GM19099 (cell line): ENCODE data around the gene CRY2.

Experiments used
- POLR2A ChIP-seq: IDR thresholded peaks from 3 replicates; pipeline ENCODE4 v1.6.1; 2011; ENCODE audit warnings: low read depth; ENCODE audit not compliant: insufficient read length; ENCODE audit errors: extremely low read depth

The CRY2 gene

DNA sequence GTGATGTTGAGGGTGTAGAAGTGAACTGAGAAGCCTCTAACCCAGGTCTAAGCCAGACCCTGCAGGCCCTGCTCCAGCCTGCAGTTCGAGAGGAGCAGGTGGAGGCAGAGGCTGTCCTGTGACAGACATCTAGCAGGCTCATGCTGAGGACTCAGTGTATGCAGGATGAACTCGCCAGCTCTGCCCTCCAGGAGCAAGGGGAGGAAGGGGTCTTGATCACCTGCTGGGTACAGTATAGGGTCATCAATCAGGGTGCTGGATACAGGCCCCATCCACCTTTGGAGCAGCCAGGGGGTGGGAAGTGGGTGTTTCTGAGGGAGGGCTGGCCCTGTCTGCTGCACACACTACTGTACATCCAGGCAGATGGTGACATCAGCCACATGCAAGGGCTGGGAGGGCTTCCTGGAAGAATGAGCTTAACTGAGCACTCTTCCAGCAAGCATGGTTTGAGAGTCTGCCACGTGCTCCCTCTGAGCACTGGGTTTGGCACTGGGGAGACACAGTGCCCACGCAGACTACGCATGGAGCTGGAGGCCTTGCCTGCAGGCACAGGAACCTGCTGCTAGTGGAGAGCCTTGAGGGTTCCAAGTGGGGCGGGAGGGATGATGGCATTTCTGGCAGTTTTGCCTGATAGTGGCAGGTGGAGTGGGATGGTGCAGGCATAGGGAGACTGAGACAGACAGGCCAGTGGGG, 47.4 kb downstream of the CRY2 start:
- TF ChIP-seq POLR2A: no peak

DNA sequence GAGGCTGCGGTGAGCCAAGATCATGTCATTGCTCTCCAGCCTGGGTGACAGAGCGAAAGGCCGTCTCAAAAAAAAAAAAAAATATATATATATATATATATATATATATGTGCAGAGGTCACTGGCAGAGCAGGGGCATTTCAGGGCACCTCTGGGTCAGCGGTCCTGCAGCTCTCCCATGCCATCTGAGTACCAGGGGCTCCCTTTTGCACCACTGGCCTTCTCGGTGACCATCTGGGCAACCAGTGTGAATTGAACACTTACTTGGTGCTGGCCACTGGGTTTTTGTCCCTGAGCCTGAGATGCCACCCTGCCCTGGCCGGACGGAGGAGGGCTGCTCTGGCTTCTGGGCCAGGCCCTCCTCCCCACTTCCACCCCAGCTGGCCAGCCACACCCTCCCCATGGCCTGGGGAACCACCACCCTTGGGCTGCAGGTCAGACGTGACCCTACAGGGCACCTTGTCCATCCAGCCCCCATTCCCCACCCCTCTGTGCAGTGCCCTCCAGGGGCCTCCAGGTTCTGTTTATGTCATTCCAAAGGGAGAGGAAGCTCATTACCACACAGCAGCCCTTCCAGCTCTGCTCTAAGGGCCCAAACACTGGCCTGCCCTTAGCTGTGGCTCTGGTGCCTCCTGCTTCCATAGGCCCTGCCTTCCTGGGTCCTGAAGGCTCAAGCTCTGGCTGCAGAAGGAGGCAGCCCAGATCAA, 48.4 kb downstream of the CRY2 start:
- TF ChIP-seq POLR2A: no peak

DNA sequence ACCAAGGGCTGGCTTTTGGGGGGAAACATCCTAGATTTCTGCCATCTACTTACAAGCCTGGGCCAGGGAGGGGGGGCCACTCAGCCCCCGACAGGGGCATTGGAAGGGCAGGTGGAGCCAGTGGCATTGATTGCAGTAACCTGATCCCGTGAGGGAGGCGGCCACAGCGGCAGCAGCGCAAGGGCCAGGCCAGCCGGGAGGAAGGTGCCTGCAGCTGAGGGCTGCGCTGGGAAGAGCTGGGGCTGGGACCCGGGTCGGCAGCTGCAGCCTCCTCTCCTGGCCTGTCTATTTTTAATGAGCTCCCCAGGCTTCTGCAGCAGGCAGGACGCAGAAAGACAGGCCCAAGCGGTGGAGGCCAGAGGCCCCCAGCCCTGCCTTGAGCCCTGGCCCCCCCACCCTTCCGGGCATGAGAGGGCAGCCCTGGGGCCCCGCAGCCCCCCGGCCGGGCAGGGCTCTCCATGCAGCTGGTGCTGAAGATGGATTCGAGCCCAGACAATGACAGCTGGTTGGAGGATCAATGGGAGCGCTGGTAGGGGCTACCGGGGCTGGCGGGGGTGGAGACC, 49.2 kb downstream of the CRY2 start:
- no peak for TF ChIP-seq POLR2A

DNA sequence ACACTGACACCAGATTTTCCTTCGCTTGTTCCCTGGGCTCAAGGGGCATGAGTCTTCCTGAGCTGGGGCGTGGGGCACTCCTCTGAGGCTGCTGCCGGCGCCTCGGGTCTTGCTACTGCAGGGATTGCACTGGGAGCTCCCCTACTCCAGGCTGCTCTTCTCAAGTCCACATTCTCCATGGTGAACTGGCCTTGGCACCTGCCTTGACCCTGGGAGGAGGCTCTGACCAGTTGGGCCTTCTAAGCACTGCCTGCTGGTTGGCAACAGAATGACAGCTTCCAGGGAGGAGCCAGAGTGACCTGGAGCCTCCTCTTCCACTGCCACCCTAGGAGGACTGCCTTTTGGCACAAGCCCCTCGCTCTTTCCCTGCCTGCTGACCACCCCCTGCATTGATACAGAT, 50.3 kb downstream of the CRY2 start:
- TF ChIP-seq POLR2A: no peak

DNA sequence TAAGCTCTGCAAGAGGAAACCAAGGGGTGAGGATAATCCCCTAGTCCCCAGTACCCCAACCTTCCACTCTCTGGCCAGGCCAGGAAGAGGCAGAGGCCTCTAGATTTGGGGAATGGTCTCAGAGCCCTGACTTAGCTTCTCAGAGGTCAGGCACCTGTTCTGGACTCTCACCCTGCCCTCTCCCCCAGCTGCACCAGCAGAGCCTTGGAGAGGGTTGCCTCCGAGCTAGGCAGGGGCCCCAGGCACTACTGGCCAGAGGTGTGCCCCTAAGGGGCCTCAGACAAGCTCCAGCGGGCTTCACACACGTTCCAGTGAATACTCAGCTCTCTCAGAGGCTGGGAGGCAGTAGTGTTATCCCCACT, 51.8 kb downstream of the CRY2 start:
- no peak for TF ChIP-seq POLR2A

DNA sequence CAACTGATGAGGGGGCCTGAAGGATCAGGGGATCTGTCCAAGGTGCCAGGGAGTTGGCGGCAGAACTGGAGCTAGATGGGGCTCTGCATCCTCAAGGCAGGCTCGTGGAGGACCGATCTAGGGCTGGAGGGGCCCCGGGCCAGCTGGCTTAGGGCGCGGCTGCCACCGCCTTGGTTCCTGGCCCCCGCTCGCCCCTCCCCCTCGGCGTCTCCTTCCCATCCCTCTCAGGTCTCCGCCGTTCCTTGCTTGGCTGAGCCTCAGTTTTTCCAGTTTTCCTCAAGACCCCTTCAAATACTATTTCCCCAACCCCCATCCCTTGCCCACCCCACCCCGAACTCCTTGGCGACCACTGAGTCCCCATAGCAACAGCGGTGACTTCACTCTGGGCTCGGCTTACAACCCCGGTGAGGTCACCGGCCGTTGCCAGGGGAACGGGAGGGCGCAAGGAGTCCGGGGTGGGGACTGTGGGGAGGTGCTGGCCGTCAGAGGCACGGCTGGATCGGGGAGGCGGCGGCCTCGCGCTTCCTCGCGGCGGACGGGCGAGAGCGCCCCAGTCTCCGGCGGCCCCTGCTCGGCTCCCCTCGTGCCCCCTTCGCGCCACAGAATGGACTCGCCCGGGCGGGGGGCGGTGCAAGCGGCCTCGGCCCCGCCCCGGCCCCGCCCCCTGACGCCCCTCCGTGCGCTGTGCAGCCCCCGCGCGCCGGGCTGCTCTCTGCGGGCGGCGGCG, 52.3 kb downstream of the CRY2 start:
- TF ChIP-seq POLR2A: no peak

DNA sequence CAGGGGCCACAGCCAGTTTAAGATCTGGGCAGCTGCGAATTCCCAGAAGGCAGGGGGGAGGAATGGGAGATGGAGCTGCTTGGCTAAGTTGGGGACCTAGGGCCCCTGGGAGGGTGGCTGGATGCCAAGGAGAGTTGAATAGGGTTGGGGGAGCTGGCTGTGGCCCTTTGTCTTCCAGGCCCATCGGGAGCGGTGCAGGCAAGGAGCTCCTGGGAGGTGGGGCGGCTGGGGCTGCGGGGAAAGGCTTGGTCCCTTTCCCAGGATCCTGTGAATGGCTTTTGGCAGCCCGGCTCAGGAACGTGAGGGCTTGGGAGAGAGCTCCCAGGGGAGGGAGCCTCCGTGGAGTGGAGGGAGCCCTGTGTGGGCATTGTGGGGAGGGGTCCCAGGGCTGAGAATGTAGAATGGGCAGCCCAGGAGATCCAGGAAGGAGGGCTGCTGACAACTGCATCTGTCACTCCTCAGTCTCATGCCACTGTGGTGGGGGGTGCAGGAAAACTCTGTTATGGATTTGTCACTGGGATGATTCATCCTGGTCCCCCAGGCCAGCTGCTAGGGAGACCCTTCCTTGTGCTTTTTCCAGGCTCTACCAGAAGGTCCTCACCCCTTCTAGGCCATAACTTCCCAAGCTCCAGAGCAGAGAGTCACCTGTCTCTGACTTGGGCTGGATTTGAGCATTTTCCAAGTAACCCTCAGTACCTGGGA, 53.8 kb downstream of the CRY2 start:
- no peak for TF ChIP-seq POLR2A

DNA sequence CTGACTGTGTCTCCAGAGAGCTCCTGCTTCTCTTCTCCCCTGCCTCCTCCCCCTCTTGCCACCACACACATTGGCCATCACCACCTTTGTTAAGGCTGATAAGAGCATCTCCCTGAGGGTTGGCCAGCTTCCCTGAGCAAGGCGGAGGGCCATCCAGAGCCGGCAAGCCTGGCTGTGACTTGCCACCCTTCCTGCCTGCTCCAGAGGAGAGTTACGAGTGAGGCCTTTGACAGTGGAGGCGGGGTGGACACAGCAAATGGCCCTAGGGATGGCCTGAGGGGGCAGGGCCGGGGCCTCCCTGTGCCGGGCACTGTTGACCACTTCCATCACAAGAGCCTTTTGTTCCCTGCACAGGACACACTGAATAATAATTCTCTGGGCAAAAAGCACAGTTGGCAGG, 54.4 kb downstream of the CRY2 start:
- no peak for TF ChIP-seq POLR2A

DNA sequence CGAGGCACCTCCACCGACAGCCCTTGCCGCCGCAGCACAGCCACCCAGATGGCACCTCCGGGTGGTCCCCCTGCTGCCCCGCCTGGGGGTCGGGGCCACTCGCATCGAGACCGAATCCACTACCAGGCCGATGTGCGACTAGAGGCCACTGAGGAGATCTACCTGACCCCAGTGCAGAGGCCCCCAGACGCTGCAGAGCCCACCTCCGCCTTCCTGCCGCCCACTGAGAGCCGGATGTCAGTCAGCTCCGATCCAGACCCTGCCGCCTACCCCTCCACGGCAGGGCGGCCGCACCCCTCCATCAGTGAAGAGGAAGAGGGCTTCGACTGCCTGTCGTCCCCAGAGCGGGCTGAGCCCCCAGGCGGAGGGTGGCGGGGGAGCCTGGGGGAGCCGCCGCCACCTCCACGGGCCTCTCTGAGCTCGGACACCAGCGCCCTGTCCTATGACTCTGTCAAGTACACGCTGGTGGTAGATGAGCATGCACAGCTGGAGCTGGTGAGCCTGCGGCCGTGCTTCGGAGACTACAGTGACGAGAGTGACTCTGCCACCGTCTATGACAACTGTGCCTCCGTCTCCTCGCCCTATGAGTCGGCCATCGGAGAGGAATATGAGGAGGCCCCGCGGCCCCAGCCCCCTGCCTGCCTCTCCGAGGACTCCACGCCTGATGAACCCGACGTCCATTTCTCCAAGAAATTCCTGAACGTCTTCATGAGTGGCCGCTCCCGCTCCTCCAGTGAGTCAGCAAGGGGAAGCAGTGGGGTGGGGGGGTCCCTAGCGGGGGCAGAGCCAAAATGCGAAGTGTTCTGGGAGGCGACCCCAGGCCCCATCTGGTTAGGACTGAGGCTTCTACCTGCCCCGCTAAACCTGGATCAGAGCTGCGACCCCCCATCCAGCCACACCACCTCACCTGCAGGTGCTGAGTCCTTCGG, 55.4 kb downstream of the CRY2 start:
- no peak for TF ChIP-seq POLR2A

DNA sequence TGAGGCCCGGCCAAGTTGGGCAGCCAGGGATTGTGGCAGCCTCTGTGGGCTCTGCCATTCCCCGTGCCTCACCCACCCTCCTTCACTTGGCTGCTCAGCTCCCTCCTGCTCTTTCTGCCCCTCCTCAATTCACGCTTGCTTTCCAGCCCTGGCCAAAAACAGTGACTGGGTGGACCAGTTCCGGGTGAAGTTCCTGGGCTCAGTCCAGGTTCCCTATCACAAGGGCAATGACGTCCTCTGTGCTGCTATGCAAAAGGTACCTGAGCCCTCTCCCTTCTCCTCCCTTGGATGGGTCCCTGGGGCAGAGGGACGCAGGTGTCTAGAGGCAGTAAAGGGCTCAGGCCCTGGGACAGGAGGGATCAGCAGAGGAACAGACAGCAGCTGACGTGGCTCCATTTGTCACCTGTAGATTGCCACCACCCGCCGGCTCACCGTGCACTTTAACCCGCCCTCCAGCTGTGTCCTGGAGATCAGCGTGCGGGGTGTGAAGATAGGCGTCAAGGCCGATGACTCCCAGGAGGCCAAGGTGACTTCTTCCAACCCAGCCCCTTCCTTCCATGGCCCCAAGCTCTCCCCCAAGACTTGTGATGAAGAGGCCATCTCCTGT, 57.1 kb downstream of the CRY2 start:
- TF ChIP-seq POLR2A: no peak

DNA sequence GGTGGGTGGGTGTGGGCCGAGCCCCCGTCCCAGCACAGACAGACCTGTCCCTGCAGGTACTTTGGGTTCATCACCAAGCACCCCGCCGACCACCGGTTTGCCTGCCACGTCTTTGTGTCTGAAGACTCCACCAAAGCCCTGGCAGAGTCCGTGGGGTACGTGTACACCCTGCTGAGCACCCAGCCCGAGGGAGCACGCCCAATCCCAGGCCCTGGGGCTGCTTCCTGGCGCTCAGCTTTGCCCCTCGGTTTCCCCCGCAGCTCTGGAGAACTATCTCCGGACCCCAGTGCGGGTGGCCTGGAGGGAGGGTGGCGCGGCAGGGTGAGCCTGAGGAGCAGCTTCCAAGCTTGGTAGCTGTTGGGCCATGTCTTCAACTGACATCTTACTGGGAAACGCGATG, 57.8 kb downstream of the CRY2 start:
- TF ChIP-seq POLR2A: no peak

DNA sequence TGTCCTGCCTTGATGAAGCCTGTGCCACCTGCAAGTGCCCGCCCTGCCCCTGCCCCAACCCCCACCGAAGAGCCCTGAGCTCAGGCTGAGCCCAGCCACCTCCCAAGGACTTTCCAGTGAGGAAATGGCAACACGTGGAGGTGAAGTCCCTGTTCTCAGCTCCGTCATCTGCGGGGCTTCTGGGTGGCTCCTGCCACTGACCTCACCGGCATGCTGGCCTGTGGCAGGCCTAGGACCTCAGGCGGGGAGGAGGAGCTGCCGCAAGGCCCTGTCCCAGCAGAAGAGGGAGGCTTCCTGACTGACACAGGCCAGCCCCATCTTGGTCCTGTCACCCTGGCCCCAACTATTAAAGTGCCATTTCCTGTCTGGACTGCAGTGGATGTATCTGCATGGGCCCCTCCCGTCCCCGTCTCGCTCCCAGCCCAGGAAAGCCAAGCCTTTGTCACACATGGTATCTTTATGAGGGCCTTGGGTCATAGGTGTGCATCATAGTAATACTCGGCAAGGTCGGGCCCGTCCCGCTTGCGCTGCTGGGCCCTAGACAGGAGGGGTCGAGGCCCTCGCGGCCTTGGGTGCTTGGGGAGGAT, 58.9 kb downstream of the CRY2 start:
- TF ChIP-seq POLR2A: no peak

DNA sequence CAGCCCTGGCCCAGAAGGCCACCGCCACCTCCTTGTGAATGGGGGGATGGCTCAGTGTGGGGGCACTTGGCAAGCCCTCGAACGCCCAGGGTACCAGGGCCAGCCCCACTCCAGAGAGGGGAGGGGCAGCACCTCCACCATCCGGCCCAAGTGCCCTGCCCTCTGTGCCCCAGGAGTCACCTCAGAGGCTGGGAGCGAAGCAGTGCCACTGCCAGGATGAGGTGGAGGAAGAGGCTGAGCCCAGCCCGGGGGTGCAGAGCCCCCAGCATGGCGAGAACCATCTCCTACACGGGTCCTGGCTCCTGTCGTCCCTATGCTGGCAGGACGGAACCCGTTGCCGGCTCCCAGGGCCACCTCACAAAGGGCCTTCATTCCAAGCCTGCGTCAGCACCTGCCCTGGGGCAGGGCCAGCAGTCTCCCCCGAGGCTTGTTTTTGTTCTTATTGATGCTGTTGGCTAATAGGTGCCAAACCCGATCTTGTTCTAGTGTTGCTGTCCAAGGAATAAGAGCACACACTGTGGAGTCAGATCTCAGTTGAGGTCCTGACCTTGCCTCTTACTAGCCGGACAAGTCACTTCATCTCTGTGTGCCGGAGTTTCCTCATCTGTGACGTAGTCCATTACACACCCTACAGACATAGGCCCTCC, 59.8 kb downstream of the CRY2 start, which contains the start of gene FREY1:
TSS of gene FREY1 (minus strand) at position 307 of the 647 bp plus-strand sequence. CDS start at position 281, 26 bp downstream.
- no peak for TF ChIP-seq POLR2A
